Measurements from ENCODE around the gene LEMD3. TPM values are rescaled to one million over a fixed set of nuclear protein-coding genes. Genes with fewer than 3 reads are reported as not detected.

The LEMD3 gene
- polyA plus RNA-seq, 1 donor (not counting 4 experiments of a cell fraction or from before 2014, with no cell fraction given) = 21.8 TPM

- H3K79me2 ChIP-seq (ENCODE audit: control insufficient read depth, insufficient read depth, low read length) = no peaks in the 10 kb centered on the region
- H3K4me3 ChIP-seq (ENCODE audit: control insufficient read depth in 2 of 3, extremely low read depth in 1 of 3, insufficient read depth in 2 of 3, low read depth in 1 of 3, low read length in 3 of 3) = no peak overlapping the region
- no peak overlapping the region for H3K27ac ChIP-seq (ENCODE audit: control insufficient read depth, insufficient read depth, low read length)
- H3K4me1 ChIP-seq (ENCODE audit: control insufficient read depth, extremely low read depth, insufficient read depth, low read length) = no peaks in the 10 kb centered on the region
- H3K9me1 ChIP-seq (ENCODE audit: control insufficient read depth, extremely low read depth, insufficient read depth, low read length) = no peaks in the 10 kb centered on the region
- FAIRE-seq (no peak), DNase-seq (ENCODE audit: low read depth, low spot score) (no peak)
- H3K36me3 ChIP-seq (ENCODE audit: control insufficient read depth in 2 of 2, extremely low read depth in 1 of 2, insufficient read depth in 2 of 2, low read length in 2 of 2) = no peaks in the 10 kb centered on the region
- TF ChIP-seq, protein P1, sequence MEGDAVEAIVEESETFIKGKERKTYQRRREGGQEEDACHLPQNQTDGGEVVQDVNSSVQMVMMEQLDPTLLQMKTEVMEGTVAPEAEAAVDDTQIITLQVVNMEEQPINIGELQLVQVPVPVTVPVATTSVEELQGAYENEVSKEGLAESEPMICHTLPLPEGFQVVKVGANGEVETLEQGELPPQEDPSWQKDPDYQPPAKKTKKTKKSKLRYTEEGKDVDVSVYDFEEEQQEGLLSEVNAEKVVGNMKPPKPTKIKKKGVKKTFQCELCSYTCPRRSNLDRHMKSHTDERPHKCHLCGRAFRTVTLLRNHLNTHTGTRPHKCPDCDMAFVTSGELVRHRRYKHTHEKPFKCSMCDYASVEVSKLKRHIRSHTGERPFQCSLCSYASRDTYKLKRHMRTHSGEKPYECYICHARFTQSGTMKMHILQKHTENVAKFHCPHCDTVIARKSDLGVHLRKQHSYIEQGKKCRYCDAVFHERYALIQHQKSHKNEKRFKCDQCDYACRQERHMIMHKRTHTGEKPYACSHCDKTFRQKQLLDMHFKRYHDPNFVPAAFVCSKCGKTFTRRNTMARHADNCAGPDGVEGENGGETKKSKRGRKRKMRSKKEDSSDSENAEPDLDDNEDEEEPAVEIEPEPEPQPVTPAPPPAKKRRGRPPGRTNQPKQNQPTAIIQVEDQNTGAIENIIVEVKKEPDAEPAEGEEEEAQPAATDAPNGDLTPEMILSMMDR (optimal IDR thresholded peaks at IDR 0.05 in 1 of 3, IDR thresholded peaks at IDR 0.05 in 1 of 3, conservative IDR thresholded peaks at IDR 0.05 in 1 of 3; ENCODE audit: extremely low read depth in 1 of 3, insufficient read depth in 2 of 3, low read length in 3 of 3) = no peak
- dilution Hi-C loops (cut with MboI; ENCODE audit: extremely low pct_ligation_motif_present, low sequenced_read_pairs) = no loop called here
- no peaks in the 10 kb centered on the region for H3K9me3 ChIP-seq (ENCODE audit: control insufficient read depth, low read depth, low read length)
- no peaks in the 10 kb centered on the region for H3K27me3 ChIP-seq (ENCODE audit: control insufficient read depth, extremely low read depth, insufficient read depth, low read length)
- no peak overlapping the region for H2AFZ ChIP-seq (ENCODE audit: control insufficient read depth, low read length)
- no peak overlapping the region for H3K4me2 ChIP-seq (ENCODE audit: control insufficient read depth, extremely low read depth, insufficient read depth, low read depth, low read length)
- H4K20me1 ChIP-seq (ENCODE audit: control insufficient read depth, extremely low read depth, insufficient read depth, low read length) = no peaks in the 10 kb centered on the region
- H3K9ac ChIP-seq (ENCODE audit: control insufficient read depth, extremely low read depth, insufficient read depth, low read length) = no peak overlapping the region
These were observed 83.1 kb downstream of the LEMD3 start for GRCh38 chr12:65252515-65252914.

DNA sequence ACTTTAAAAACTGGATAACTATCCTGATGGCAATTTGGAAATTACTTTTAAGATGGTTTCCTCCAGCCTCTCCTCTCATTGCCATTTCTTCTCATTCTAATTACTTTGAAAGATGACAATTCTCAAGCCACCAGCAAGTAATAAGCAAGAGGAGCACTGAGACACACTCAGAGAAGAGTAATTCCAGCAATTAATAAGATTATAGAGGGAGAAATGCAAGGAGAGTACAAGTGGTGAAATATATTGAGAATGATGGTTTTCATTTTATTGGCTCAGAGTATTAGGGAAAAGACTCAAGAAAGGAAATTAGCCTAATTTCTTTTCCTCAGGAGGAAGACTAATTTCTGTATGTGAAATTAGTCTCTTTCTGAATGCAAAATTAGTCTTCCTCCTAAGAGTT is 88.6 kb downstream of the LEMD3 start:
- no peak overlapping the region for H2AFZ ChIP-seq (ENCODE audit: control insufficient read depth, low read length)
- no peaks in the 10 kb centered on the region for H3K36me3 ChIP-seq (ENCODE audit: control insufficient read depth in 2 of 2, extremely low read depth in 1 of 2, insufficient read depth in 2 of 2, low read length in 2 of 2)
- no peaks in the 10 kb centered on the region for H3K4me1 ChIP-seq (ENCODE audit: control insufficient read depth, extremely low read depth, insufficient read depth, low read length)
- DNase-seq (ENCODE audit: low read depth, low spot score) (no peak), FAIRE-seq (no peak)
- H3K4me3 ChIP-seq (ENCODE audit: control insufficient read depth in 2 of 3, extremely low read depth in 1 of 3, insufficient read depth in 2 of 3, low read depth in 1 of 3, low read length in 3 of 3) = no peak overlapping the region
- dilution Hi-C loops (cut with MboI; ENCODE audit: extremely low pct_ligation_motif_present, low sequenced_read_pairs) = no loop called here
- no peak overlapping the region for H3K27ac ChIP-seq (ENCODE audit: control insufficient read depth, insufficient read depth, low read length)
- no peaks in the 10 kb centered on the region for H3K9me3 ChIP-seq (ENCODE audit: control insufficient read depth, low read depth, low read length)
- H4K20me1 ChIP-seq (ENCODE audit: control insufficient read depth, extremely low read depth, insufficient read depth, low read length) = no peaks in the 10 kb centered on the region
- TF ChIP-seq, protein P1 (optimal IDR thresholded peaks at IDR 0.05 in 1 of 3, IDR thresholded peaks at IDR 0.05 in 1 of 3, conservative IDR thresholded peaks at IDR 0.05 in 1 of 3; ENCODE audit: extremely low read depth in 1 of 3, insufficient read depth in 2 of 3, low read length in 3 of 3) = no peak
- TF ChIP-seq EZH2 (IDR thresholded peaks at IDR 0.05; ENCODE audit: low read length) = no peak
- no peaks in the 10 kb centered on the region for H3K27me3 ChIP-seq (ENCODE audit: control insufficient read depth, extremely low read depth, insufficient read depth, low read length)
- H3K4me2 ChIP-seq (ENCODE audit: control insufficient read depth, extremely low read depth, insufficient read depth, low read depth, low read length) = no peak overlapping the region
- H3K9ac ChIP-seq (ENCODE audit: control insufficient read depth, extremely low read depth, insufficient read depth, low read length) = no peak overlapping the region
- H3K9me1 ChIP-seq (ENCODE audit: control insufficient read depth, extremely low read depth, insufficient read depth, low read length) = no peaks in the 10 kb centered on the region
- no peaks in the 10 kb centered on the region for H3K79me2 ChIP-seq (ENCODE audit: control insufficient read depth, insufficient read depth, low read length)
